PC-9 (cell line): ENCODE results near the gene MARK1. TPM values are rescaled to one million over a fixed set of nuclear protein-coding genes. Genes with fewer than 3 reads are reported as not detected.

Experiments
- BruUV-seq: library from RNA; stranded (reverse); fragments of 400-500 nt; replicated peaks from 2 replicates; lab custom pipeline; 2021; lab: Mats Ljungman, UMichigan
- CTCF ChIA-PET: fragments of 300-600 bp; sonication (Branson Sonifier 250); formaldehyde crosslinking; loops from one replicate; lab custom pipeline; 2022; ENCODE audit warnings: antibody characterized with exemption; lab: Charles Lee
- POLR2A ChIA-PET: fragments of 300-600 bp; sonication (Branson Sonifier 250); formaldehyde crosslinking; loops from one replicate; lab custom pipeline; 2022; ENCODE audit warnings: antibody characterized with exemption; ENCODE audit not compliant: unreplicated experiment; lab: Charles Lee
- DNase-seq, 2 experiments: peaks; one replicate each; pipeline versions ENCODE4 v3.0.0 to v3.0.0-alpha.2; 2015 to 2022; ENCODE audit warnings: mixed read lengths in 1 of 2
- H2AFZ ChIP-seq: fragments of 200-600 bp; sonication (generic); 2 replicates; pipeline ENCODE4 v1.8.1; 2017; ENCODE audit warnings: antibody characterized with exemption
- H3F3A ChIP-seq: fragments of 200-600 bp; sonication (generic); 2 replicates; pipeline ENCODE4 v1.8.1; 2017; ENCODE audit warnings: antibody characterized with exemption, mild to moderate bottlenecking, low read depth; ENCODE audit not compliant: insufficient read depth
- H3K27ac ChIP-seq: fragments of 200-600 bp; sonication (generic); 2 replicates; pipeline ENCODE4 v1.6.1; 2016; ENCODE audit warnings: mixed run types
- H3K27me3 ChIP-seq: fragments of 200-600 bp; sonication (generic); 2 replicates; pipeline ENCODE4 v1.6.1; 2016; ENCODE audit warnings: low read depth, mixed run types; ENCODE audit not compliant: insufficient read depth
- H3K36me3 ChIP-seq: fragments of 200-600 bp; sonication (generic); 2 replicates; pipeline ENCODE4 v1.6.1; 2016; ENCODE audit warnings: low read depth, mixed run types
- H3K4me1 ChIP-seq: fragments of 200-600 bp; sonication (generic); replicated peaks from 2 replicates; pipeline ENCODE4 v1.6.1; 2016; ENCODE audit warnings: mixed run types; ENCODE audit not compliant: insufficient read depth
- H3K4me2 ChIP-seq: fragments of 200-600 bp; sonication (generic); 2 replicates; pipeline ENCODE4 v1.6.1; 2017; ENCODE audit warnings: mixed run types
- H3K4me3 ChIP-seq: fragments of 200-600 bp; sonication (generic); 2 replicates; pipeline ENCODE4 v1.6.1; 2016; ENCODE audit warnings: mixed run types
- H3K79me2 ChIP-seq: fragments of 200-600 bp; sonication (generic); 2 replicates; pipeline ENCODE4 v1.6.1; 2017; ENCODE audit warnings: low read depth, mixed run types
- H3K9me2 ChIP-seq: fragments of 200-600 bp; sonication (generic); 2 replicates; pipeline ENCODE4 v1.8.1; 2017; ENCODE audit warnings: mild to moderate bottlenecking; ENCODE audit not compliant: insufficient read depth
- H3K9me3 ChIP-seq: fragments of 200-600 bp; sonication (generic); 2 replicates; pipeline ENCODE4 v1.8.1; 2016; ENCODE audit warnings: low read depth; ENCODE audit not compliant: insufficient read depth
- H4K20me1 ChIP-seq: fragments of 200-600 bp; sonication (generic); 2 replicates; pipeline ENCODE4 v1.8.1; 2017; ENCODE audit not compliant: insufficient read depth
- CTCF ChIP-seq: fragments of 200-600 bp; sonication (generic); conservative IDR thresholded peaks from 2 replicates; pipeline ENCODE4 v1.6.1; 2017; ENCODE audit warnings: mixed run types, antibody characterized with exemption, mild to moderate bottlenecking, moderate library complexity
- EZH2 ChIP-seq: fragments of 200-600 bp; sonication (generic); IDR thresholded peaks from 2 replicates; pipeline ENCODE4 v1.8.0; 2017; ENCODE audit warnings: antibody characterized with exemption, low read depth
- intact Hi-C: fragments of 100-400 bp; cut with micrococcal nuclease; formaldehyde crosslinking; loops from one replicate; pipeline ENCODE4 v1.10.0; 2022; ENCODE audit not compliant: unreplicated experiment
- total RNA-seq: library from RNA; stranded (reverse); gene quantifications from 2 replicates; pipeline ENCODE4 v1.2.3, GENCODE V29; 2021

Gene MARK1
- total RNA-seq, 1 experiment from 2014 or later = 1.9 TPM

DNA sequence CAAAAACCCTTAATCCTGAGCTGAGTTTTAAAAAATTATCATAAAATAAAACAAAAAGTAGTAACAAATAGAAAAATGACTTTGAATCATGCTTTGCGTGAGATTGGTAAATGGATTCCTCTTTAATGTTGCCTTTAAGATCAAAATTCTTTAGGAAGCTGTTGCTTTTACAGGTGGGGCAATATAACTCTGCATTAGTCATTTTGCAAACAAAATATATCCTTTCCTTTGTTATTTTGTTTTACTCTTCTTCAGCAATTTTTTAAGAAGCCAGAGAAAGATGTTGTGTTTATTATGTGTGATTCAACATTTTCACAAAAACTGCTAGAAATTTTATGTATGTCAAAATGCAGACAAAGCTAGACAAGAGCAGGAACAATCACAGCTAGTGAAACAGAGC is 50.0 kb downstream of the MARK1 start:
- TF ChIP-seq CTCF (no peak), EZH2 (no peak)
- H3K27me3 ChIP-seq = no peaks in the 10 kb centered on the region
- DNase-seq = no peak
- intact Hi-C loops = no loop called here
- CTCF ChIA-PET = no interaction called here
- no peak overlapping the region for H3K27ac ChIP-seq
- BruUV-seq = no TSS peak
- no peak overlapping the region for H2AFZ ChIP-seq
- H3K36me3 ChIP-seq = no peaks in the 10 kb centered on the region
- no peaks in the 10 kb centered on the region for H3K9me2 ChIP-seq
- H3K4me2 ChIP-seq = no peak overlapping the region
- H3F3A ChIP-seq = 0 out of 2 replicates have a peak, but pooled peaks cover 3% of the 10 kb centered on the region
- H3K9me3 ChIP-seq = peaks cover 8% of the 10 kb centered on the region; the same call in 1 of the 2 replicates
- H3K79me2 ChIP-seq = no peaks in the 10 kb centered on the region
- no peak overlapping the region for H3K4me3 ChIP-seq
- POLR2A ChIA-PET = no interaction called here
- no peaks in the 10 kb centered on the region for H3K4me1 ChIP-seq
- H4K20me1 ChIP-seq = no peaks in the 10 kb centered on the region

GRCh38 chr1:220579317-220579716 is 51.4 kb downstream of the MARK1 start:
- Histone ChIP-seq H2AFZ (no peak overlapping the region), H3K4me1 (no peaks in the 10 kb centered on the region), H3F3A (0 out of 2 replicates have a peak, but pooled peaks cover 3% of the 10 kb centered on the region), H3K9me2 (no peaks in the 10 kb centered on the region), H3K36me3 (no peaks in the 10 kb centered on the region), H3K79me2 (no peaks in the 10 kb centered on the region), H3K9me3 (peaks cover 2% of the 10 kb centered on the region; the same call in 1 of the 2 replicates), H3K27me3 (no peaks in the 10 kb centered on the region), H3K4me3 (no peak overlapping the region), H4K20me1 (no peaks in the 10 kb centered on the region), H3K27ac (no peak overlapping the region), H3K4me2 (no peak overlapping the region)
- intact Hi-C loops = no loop called here
- ChIA-PET CTCF (no interaction called here), POLR2A (no interaction called here)
- no peak for TF ChIP-seq EZH2
- TF ChIP-seq CTCF = no peak
- no TSS peak for BruUV-seq
- DNase-seq = no peak

DNA sequence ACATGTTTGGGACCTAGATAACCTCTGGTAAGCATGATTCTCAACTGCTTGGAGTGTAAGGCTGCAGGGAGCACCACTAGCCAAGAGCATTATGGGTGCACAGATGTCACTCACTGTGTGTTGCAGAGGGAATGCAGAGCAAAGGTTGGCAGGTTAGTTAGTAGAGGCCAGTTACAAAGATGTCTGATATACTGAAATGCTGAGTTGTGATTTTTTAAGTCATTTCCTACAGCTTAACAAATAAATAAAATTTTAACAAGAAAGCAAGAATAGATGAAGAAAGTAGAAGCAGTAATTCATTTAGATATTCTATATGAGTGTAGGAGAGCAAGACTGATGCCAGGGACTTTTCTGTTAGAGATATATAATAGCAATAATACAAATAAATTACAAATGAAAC is 64.8 kb downstream of the MARK1 start:
- POLR2A ChIA-PET = no interaction called here
- no peak for DNase-seq
- CTCF ChIA-PET = no interaction called here

More for the DNA sequence above, 64.8 kb downstream of the MARK1 start:
- no TSS peak for BruUV-seq
- Histone ChIP-seq H3K36me3 (no peaks in the 10 kb centered on the region), H3K4me3 (no peak overlapping the region), H3K27ac (no peak overlapping the region), H3K27me3 (no peaks in the 10 kb centered on the region), H3K9me3 (no peaks in the 10 kb centered on the region; the same call in 1 of the 2 replicates), H3K4me2 (no peak overlapping the region), H3K9me2 (no peaks in the 10 kb centered on the region; the same call in 1 of the 2 replicates), H3F3A (no peaks in the 10 kb centered on the region; the same call in 1 of the 2 replicates), H4K20me1 (no peaks in the 10 kb centered on the region), H3K79me2 (no peaks in the 10 kb centered on the region), H2AFZ (no peak overlapping the region), H3K4me1 (no peaks in the 10 kb centered on the region)
- no peak for TF ChIP-seq CTCF
- TF ChIP-seq EZH2 = no peak
- intact Hi-C loops = no loop called here
